LNCAP (cell line): ENCODE results near the gene HEG1.

Experiments used
- TF ChIP-seq, protein P1 (sequence below): fragments of 450-650 bp; IDR thresholded peaks from 2 replicates; pipeline ENCODE4 v1.5.1; 2017; ENCODE audit warnings: mild to moderate bottlenecking

The HEG1 gene

DNA sequence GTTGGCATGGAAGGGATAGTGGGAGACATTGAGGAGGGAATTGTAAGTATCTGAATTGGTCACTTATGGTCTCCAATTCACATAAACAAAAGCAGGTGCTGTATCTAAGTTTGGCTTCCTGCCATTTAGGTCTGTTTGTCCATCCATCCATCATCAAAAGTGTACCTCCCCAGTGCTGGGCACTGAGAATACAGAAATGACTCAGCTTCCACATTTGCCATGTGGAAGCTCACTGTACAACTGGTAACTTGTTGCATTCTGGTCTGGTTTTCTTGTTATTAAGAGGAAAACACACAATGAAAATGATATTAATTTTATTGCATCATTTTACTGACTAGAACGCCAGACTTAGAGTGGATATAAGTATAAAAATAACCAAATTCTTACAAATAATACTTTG lies 90.4 kb downstream of the HEG1 start:
- TF ChIP-seq, protein P1, sequence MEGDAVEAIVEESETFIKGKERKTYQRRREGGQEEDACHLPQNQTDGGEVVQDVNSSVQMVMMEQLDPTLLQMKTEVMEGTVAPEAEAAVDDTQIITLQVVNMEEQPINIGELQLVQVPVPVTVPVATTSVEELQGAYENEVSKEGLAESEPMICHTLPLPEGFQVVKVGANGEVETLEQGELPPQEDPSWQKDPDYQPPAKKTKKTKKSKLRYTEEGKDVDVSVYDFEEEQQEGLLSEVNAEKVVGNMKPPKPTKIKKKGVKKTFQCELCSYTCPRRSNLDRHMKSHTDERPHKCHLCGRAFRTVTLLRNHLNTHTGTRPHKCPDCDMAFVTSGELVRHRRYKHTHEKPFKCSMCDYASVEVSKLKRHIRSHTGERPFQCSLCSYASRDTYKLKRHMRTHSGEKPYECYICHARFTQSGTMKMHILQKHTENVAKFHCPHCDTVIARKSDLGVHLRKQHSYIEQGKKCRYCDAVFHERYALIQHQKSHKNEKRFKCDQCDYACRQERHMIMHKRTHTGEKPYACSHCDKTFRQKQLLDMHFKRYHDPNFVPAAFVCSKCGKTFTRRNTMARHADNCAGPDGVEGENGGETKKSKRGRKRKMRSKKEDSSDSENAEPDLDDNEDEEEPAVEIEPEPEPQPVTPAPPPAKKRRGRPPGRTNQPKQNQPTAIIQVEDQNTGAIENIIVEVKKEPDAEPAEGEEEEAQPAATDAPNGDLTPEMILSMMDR = no peak

DNA sequence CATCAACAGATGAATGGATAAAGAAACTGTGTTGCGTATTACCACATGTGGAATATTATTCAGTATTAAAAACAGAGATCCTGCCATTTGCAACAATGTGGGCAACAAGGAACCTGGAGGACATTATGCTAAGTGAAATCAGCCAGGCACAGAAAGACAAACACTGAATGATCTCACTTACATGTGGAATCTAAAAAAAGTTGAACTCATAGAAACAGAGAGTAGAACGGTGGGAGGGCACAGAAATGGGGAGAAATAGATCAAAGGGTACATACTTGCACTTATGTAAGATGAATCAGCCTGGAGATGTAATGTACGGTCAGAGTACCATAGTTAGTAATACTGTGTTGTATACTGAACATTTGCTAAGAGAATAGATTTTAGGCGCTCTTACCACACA lies 91.4 kb downstream of the HEG1 start:
- TF ChIP-seq, protein P1 = no peak

DNA sequence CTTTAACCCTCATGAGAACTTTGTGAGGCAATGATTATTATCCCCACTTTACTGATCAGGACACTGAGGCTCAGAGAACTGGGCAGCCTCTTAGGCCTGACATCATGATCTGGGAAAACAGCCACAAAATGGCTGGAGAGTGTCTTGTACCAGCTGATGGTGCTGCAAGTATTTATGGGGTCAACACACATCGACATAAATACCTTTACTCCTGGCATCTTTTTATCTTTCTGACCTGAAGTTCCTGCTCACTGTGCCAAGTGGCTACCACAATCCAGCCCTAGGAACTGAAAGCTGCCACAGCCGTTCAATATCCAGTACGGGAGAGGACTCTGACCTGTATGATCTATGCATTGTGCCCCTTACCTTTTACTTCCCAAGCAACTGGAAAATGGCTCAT lies 92.0 kb downstream of the HEG1 start:
- TF ChIP-seq, protein P1 = no peak

DNA sequence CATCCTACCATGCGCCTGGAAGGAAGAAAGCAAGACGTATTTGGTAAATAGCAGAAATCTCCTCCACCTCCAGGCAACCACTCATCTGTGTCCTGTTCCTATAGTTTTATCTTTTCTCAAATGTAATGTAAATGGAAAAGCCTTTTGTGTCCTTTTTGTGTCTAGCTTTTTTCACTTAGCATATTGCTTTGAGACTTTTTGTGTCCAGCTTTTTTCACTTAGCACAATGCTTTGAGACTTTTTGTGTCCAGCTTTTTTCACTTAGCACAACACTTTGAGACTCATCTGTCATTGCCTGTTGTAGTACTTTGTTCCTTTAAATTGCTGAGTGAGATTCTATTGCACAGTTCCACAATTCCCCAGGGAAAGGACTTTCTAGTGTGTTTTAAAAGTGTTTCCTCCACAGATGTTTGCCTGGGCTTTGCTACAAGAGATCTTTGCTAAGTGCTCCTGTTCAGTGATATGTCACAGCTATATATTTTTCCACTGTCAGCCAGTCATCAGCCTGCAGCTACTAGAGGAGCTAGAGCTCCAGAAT lies 93.3 kb downstream of the HEG1 start:
- TF ChIP-seq, protein P1 = no peak

DNA sequence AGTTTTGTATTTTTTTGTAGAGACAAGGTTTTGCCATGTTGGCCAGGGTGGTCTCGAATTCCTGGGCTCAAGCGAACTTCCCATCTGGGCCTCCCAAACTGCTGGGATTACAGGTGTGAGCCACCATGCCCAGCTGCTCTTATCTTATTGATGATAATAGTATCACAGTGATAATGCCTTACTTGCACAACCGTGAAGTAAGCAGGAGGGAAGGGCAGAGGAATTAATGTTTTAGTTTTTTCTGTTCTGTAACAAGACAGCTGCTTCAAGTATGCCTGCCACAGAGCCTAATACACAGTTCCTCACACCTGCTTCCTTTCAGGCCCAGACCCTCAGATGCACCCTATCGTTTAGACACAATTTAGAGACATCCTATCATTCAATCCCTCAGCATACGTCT lies 95.1 kb downstream of the HEG1 start:
- TF ChIP-seq, protein P1 = no peak

DNA sequence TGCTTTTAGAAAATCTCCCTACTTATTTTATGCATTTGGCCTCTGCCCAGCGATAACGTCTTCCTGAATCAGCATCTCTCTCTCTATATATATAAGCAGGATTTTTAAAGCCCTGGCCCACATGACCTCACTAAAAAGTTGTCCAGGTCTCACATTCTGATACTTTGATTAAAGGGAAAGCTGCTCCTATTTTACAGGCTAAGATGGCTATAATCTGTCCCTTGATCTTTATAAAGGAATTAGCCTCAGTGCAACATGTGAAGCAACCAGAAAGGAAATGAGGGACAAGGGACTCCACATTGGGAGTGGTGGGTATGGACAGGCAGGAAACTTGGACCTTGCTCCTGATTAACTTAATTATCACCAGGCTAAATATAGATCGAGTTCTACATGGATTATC lies 95.7 kb downstream of the HEG1 start:
- TF ChIP-seq, protein P1 = no peak

DNA sequence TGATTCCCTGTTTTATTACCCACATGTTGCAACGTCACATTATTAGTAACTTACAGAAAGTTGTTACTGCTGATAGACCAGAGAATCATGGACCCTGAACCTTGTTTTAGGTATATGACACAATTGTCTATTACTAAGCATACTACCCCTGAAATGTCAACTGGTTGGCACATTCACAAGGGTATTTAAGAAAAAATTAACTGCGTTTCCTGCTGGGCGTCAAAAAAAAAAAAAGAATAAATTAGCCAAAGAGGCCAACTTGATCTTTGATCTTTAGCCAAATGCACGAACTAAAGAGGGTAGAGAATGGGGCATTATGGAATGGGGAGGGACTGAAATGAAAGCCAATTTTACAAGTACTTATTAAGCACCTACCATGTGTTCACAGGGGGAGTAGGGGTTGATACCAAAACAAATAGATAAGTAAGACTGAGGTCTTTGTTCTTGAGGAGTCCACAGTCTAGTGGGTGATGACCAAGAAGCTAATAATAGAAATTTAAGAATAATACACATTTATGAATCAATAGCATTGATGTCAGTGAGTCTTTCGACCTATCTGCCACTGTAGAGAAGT lies 103.4 kb downstream of the HEG1 start:
- TF ChIP-seq, protein P1 = no peak
